HG02973 (cell line): ENCODE data around the gene CNTNAP5.

Experiments
- ATAC-seq: cut with Tn5 transposase; IDR thresholded peaks from one replicate; pipeline ENCODE4 v1.9.1; 2021; ENCODE audit warnings: moderate library complexity; ENCODE audit not compliant: unreplicated experiment

The CNTNAP5 gene

DNA sequence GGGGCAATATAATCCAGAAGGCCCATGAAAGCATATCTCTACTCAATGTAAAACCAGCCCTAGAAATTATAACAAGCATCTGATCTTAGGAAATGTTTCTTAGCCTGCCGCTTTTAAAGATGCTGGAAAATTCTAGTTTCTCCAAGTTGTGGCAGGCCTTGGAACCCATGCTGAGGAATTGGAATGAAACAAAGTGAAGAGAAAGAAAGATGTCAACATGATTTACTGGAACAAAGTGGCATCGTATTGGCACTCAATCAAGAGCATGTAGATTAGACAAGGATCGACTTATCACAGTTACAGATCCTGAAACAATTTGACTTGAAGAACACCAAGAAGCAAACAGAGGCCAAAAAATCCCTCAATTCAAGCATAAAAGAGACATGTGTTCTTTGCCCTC is 28.7 kb downstream of the CNTNAP5 start:
- no peak for ATAC-seq

DNA sequence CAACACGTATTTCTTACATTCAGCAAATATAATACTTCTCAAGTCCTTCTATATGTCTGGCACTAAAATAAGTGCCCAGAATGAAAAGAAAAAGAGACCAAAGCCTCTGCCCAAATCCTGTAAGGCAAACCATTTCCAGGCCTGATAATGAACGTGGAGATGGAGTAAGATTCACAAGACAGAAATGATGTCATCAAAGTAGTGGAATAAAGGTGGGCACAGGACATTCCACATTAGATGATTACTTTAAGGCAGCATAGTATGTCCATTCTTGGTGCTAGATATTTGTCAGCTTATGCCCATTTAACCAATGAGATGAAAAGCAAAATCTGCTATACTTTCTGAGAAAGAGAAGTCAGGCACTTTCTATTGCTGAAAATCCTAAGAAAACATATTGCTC is 38.5 kb downstream of the CNTNAP5 start:
- no peak for ATAC-seq

DNA sequence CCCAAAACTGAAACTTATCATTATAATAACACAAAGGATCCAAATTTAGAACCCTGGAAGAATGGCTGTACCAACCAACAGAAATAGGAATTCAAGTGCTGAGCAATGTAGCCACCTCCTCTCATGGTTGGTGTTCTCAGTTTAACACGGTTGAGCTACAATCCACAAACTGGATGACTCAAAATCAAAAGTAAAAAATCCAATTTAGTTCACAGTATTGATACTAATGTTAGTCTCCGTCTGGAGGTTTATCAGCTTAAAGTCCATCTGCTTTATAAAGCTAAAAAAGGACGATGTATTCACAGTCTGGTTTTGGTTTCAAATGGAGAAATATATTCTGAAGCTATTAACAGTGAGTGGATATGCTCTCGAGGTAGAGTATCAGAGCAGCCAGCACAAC is 40.5 kb downstream of the CNTNAP5 start:
- ATAC-seq = no peak

DNA sequence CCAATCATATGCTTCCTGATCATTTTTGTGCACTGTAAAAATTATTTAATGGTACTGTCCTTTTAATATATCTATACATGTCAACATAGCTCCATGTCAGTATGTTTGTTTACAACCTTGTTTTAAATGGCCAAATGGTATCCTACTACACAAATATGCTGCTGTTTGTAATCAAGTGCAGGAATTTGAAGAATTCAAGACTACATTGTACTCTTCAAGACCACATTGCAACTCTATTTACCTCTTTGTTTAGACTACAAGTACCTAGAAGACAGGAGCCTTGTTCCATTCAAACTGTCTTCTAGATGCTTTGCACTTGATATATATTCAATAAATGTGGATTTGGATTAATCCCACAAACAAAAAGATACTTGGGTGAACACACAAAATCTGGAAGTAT is 41.7 kb downstream of the CNTNAP5 start:
- no peak for ATAC-seq

DNA sequence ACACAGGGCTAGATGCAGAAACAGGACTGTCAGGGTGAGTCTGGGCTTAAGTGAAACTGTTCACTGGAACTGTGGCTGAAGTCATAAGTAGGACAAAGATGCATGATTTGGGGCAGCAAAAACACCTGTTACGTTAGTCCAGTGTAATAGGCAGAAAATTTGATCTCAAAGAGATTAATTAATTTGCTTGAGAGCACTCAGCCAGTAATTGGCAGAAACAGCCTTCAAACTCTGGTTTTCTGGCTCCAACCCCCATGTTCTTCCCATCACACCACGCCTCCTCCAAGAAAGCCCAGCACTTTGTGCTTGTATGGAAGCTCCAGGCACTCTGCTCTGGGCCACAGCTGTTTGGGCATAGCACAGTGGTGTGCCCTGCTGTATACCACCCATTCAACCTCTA is 54.0 kb downstream of the CNTNAP5 start:
- no peak for ATAC-seq

DNA sequence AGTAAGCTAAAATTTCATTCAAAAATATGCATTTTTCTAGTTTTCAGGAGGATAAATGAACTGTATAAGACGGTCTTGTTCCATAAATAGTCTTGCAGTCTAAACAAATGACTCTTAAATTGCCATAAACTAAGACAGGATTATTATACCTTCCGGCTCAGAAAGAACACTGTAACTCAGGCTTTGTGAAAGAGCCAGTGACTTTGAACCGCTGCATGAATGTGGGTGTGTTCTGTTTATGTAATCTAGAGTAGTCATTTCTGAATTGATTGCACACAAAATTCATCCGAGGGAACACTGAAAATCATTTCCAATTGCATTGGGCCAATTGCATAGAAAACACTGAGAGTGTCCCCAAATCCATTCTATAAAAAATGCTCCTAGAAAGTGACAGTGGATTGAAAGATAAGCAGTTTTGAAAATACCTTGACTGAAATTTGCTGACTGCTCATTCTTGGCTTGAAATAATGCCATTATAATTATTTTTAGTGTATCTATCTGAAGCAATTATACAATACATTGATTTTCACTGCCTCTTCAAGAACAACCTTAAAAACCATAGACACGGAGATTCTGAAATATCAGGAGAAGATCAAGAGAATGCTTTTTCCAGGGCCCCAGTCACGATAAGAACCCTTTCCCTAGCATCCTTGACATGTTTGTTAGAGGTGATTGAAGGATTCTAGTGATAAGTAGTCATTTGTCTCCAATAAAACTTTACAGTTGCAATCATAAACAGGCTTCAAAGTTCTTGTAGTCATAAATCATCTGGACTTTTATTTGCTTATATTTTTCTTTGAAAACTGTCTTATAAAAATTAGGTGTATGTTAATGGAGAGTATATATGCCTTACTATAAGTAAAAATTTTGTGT is 55.4 kb downstream of the CNTNAP5 start:
- no peak for ATAC-seq

DNA sequence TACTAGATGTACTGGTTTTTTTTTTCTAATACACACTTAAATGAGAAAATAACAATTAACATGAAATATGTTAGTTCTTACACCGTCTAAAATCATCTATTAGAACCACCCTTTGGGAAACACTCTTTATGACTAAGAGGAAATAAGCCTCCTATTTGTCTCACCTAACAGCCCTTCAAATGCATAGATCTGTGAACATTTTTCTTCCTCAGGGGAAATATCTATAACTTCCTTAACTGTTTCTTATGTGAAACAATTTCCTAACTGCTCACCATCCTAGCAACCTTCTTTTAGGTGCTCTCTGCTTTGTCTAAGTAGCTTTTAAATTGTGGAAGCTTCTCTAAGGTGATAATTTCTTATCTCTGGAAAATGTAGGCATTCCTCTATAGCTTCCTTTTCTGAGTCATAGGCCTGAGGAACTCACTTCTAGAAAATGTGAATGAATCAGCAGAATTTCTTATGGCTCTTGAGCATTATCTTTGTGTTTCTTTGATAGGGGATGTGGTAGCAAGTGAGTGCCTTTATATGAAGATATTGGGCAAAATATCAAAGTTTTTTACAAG is 56.1 kb downstream of the CNTNAP5 start:
- ATAC-seq = no peak

DNA sequence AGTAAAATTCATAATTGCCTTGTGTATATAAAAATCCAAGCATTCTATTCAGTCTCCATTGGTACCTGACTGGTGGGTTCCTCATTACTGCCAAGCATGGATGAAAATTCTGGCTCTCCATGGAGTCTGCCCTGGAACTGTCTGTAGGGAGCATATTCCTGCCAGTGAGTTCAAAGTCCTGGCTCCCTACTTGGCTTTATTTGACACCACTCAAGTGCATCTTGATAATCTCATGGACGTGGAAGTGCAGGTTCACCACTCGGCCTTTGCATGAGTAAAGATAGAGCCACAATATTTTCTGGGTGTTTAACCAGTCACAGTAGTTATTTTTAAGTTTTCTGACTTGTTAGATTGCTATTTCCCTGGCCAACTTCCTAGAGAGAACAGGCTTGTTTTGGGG is 63.5 kb downstream of the CNTNAP5 start:
- ATAC-seq = no peak

DNA sequence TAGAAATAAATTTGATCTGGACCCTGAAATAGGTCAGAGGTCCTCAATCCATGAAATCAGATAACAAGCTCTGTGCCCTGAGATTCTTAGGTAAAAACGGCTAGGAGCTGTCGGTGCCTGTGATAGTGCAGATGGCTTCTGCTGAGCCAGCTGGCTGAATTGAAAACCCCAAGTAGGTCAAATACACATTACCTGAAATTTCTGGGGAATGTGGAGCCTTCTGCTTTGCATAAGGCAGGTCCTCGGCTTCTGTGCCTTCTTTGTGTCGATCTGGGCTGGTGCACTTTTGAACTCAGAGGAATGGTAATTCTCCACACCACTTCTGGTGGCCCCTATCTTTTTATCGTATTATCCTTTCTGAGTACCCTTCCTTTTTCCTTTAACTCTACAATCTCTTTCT is 66.6 kb downstream of the CNTNAP5 start:
- ATAC-seq = no peak

DNA sequence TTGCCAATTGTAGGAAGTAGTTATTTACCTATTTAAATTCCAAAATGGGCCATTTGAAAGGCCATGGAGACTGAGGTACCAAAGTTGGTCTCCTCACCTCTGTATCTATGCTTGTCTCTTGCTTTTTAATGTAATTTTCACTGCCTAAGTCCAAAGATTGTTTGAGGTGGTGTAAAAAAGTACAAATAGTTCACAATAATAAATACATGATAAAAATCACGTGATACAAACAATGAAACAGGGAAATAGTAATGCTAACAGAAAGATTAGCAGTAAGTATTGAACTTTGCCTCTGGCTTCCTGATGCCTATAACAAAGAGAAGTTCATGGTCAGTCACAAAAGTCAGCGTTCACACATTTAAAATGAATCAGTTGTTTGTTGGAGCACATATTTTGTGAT is 67.6 kb downstream of the CNTNAP5 start:
- no peak for ATAC-seq

DNA sequence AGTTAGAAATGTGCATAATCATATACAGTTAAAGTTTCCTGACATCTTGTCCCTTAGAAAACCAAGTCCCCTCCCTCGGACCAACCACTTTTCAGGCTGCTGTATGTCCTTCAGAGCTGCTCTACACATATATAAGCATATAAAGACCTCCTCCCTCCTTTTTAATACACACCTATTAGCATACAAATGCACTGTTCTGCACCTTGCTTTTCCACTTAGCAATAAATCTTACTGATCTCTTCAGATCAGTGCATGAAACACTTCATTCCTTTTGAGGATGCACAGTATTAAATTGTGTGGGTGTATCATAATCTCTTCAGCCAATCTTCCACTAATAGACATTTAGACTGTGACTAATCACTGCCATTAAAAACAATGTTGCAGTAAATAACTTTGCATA is 79.8 kb downstream of the CNTNAP5 start:
- ATAC-seq = no peak

DNA sequence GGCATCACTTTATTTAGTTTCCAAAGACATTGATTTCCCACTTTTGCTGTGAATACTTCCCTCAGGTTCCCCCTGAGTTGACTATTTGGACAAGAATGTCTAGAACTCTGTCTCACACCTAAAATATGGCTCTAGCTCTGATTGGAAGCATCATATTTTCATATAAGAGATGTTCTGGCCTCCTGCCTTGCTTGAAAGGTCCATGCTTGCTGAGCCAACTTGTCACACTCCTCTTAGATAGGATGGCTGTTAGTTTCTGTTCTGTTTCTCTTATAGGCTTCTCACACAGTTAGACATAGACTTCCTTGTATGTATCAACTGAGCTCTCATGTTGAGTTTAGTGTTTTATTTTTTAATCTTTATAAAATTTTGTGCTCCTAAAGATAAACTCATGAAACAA is 87.1 kb downstream of the CNTNAP5 start:
- ATAC-seq = no peak

DNA sequence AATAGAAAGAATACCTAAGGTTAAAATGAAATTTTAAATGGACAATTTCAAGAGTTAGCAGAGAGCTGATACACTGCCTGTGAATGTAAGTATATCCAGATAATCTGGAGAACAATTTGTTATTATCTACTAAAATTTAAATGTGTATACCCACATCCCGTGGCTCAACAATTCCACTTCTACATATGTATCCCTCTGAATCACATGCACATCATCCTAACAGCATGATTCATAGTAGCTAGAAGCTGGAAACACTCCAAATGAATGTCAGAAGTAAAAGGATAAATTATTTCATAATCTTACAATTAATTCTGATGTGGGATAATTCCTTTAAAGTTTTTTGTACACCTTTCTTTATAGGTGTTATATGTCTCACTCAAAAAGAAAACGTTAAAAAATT is 87.9 kb downstream of the CNTNAP5 start:
- ATAC-seq = no peak

DNA sequence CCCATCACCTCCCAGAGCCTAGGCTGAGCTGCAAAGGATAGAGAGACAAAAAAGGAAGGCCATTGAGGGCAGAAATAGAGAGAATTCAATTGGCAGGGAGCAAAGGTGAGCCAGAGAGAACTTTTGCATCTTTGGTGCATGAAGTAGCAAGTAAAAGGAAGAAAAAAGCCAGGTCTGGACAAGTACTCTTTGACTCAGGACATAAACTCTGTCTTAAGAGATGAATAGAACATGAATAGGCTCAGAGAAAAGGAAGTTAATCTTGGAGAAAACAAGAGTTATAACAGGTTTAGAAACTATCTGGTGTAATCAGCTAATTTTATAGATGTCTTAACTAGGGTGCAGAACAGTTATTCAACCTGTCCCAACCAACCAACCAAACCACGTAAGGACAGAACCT is 95.2 kb downstream of the CNTNAP5 start:
- no peak for ATAC-seq

DNA sequence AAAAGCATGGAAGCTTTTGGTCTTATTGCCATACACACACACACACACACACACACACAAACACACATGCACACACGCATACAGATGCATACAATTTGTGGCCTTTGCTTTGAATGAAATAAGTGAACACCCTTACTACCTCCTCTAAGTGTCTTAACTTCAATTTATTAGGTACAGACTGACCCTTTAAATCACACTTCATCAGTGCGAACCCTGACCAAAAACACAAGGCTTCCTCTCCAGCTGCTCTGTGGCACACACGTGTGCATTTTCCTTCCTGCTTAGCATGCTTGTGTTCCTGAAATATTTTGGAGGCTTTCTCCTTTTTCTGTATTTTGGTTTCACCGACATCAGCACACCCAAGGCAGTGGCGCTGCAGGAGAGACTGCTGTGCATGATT is 96.0 kb downstream of the CNTNAP5 start:
- no peak for ATAC-seq

DNA sequence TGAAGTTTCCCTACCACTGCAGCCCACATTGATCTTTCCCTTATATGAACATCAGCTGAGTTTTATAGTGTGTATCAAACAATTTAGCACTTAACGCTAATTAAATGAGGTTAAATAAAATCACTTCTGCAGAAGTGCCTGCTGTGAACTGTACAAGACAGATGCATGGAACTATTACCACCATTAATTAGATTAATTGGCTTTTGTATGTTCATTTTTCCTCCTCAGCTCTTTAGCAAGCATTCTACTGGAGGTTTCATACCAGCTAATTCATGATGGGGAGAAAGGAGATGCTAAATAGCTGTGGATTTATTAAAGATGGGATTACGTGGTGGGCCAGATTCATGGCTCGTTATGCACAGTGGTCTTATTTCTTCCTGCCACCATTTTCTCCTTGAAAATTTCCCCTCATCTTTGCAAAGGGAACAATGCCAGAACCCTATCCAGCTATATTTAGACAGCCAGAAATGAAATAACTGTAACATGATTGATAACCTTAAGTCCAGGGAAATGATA is 96.7 kb downstream of the CNTNAP5 start:
- no peak for ATAC-seq

DNA sequence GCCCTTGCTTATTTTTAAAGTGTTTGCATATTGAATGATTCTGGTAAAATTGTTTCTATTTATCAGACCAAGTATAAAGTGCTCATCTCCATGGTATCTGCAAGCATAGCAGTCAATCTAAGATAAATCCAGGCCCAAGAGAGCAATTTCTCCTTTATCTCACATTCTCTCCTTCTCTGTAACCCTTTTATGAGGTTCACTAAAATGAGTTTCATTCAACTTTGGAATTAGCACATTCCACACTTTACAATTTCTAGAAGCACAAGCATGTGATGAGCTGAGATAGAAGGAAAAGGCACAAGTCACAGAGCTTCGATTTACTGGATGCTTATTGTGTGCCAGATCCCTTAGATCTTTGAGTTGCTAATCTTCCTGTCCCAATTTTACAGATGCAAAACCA is 97.3 kb downstream of the CNTNAP5 start:
- ATAC-seq = no peak

DNA sequence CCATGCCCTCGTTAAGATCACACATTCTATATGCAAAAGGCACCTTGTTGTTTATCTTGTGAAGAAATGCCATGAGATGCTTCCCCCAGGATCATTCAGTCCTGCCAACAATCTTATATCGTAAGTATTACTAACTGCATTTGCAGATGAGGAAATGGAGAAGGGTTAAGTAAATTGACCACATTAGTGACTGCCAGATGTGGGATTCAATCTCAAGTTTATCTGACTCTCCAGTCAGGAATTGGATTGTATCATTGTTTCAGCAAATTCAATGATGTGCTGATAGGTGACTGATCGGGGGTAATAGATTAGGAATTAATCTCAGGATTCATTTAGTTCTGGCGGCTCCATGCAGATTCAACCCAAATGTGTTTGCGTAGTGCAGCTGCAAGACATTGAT is 106.2 kb downstream of the CNTNAP5 start:
- ATAC-seq = no peak

DNA sequence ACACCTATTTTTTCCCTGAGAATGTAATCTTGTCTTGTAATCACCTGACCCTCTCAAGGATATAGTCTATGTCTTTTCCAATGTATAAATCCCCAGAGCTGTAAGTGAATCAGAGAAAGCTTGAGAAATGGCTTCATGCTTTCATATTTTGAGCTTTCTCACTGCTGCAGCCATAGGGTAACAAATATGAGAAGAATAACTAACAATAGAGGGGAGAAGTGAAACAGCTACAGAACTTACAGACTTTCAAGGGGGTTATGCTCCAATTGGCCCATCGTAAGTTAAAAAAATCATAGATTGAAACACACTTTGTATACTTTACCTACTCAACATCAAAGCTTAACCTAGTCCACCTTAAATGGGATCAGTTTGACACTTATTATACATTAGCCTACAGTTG is 111.0 kb downstream of the CNTNAP5 start:
- ATAC-seq = no peak

DNA sequence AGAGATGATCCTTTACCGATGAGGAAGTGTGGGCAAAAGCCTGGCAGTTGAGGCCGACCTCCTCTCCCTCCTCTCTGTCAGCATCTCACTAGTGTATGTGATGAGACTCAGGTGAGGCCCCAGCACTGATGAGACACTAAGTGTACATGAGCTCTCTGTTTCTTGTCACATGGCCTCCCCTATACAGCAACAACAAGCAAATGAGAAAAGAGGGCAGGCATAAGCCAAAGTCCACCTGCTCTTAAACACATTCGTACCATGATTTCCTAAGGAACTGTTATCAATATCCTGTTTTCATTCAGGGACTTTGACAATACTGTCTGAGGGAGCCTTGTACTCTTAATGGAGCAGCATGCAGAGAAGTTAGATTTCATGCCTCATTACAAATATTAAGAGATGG is 113.0 kb downstream of the CNTNAP5 start:
- no peak for ATAC-seq

DNA sequence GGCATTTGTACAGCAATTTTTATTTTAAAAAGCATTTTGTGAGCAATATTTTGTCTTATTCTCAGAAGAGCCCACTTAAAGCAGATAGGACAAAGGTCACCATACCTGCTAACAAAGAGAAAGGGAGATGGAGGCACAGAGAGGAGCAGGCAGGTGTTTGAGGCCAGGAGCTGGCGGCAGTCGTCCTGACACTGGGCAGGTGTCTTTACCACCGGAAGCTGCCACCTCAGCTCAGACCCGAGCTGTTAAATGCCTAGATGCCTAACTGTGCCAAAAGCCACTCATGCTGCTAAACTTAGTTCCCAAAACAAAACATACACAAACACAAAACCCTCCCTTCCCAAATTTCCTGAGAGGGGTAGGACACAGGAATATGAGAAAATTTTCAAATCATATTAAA is 120.9 kb downstream of the CNTNAP5 start:
- no peak for ATAC-seq

DNA sequence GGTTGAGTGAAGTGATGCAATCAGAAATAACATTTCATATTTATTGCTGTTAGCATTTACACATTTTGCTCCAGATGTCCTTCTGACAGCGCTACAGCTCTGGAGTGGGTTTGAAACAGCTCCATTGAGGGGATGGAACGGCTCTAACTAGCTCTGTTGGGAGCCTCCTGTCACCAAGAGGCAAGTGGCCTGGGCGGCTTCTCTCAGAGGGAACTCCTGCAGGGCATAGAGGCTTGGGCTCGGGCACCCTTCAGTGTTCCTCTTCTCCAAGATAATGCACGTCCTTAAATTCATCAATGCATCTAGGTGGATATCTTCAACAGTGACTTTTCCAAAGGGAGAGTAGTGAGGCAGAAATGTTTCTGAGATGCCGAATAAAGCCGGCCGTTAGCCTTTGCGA is 122.5 kb downstream of the CNTNAP5 start:
- no peak for ATAC-seq

DNA sequence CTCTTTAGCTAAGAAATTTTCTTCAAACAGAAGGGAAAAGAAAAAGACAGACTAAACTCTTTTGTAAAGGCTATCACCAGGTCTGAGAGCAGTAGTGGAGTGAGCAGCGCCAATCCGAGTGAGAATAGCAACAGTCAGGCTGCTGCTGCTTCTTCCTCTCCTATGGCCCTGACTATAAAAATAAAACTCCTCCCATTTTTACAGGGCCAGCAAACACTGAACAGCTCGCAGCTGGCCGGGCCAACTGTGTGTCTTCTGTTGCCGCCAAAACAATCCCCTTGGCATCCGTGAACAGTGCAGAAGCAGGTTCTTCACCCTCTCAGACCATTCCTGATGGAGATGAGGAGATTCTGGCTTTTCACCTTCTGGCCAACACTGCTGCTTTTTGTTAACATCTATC is 124.5 kb downstream of the CNTNAP5 start:
- no peak for ATAC-seq
